EH (cell line): Measurements from ENCODE around the gene FOXP3.
A peak's percentile ranks its signal among the peaks of the same experiment; 100 is the strongest.

Experiments
- DNase-seq: peaks from one replicate; pipeline ENCODE4 v3.0.0-alpha.2; 2015; ENCODE audit warnings: low read depth

Gene FOXP3

GRCh38 chrX:49250066-49250465 lies 14.4 kb downstream of the FOXP3 start:
- no peak for DNase-seq

- DNase-seq, result no peak
These were observed 14.9 kb downstream of the FOXP3 start for GRCh38 chrX:49249616-49250015.

GRCh38 chrX:49249071-49249470 lies 15.4 kb downstream of the FOXP3 start:
- DNase-seq, result no peak

GRCh38 chrX:49247916-49248811 lies 16.3 kb downstream of the FOXP3 start:
- no peak for DNase-seq

- no peak for DNase-seq
These were observed 17.2 kb downstream of the FOXP3 start for GRCh38 chrX:49247346-49247745.

- no peak for DNase-seq
These were observed 18.0 kb downstream of the FOXP3 start for GRCh38 chrX:49246541-49246940.

GRCh38 chrX:49244207-49244606 lies 20.3 kb downstream of the FOXP3 start:
- DNase-seq, result no peak

- no peak for DNase-seq
These were observed 21.3 kb downstream of the FOXP3 start for GRCh38 chrX:49243166-49243565.

GRCh38 chrX:49242545-49243066 lies 21.9 kb downstream of the FOXP3 start:
- DNase-seq, result peak; percentile 1

GRCh38 chrX:49238735-49239134 lies 25.8 kb downstream of the FOXP3 start:
- DNase-seq, result no peak

GRCh38 chrX:49237060-49237459 lies 27.4 kb downstream of the FOXP3 start:
- DNase-seq, result no peak

- DNase-seq, result no peak
These were observed 30.5 kb downstream of the FOXP3 start for GRCh38 chrX:49233887-49234555.

- no peak for DNase-seq
These were observed 31.3 kb downstream of the FOXP3 start, which contains the start of gene CACNA1F for GRCh38 chrX:49233176-49233575. Gene CACNA1F (minus strand): TSS chrX:49233340. CDS start chrX:49233309, 31 bp downstream.

- no peak for DNase-seq
These were observed 32.0 kb downstream of the FOXP3 start for GRCh38 chrX:49232525-49232924.

- no peak for DNase-seq
These were observed 33.0 kb downstream of the FOXP3 start for GRCh38 chrX:49231333-49232000.

- DNase-seq, result no peak
These were observed 33.8 kb downstream of the FOXP3 start for GRCh38 chrX:49230500-49231232.

GRCh38 chrX:49228185-49228584 lies 36.3 kb downstream of the FOXP3 start:
- DNase-seq, result no peak

GRCh38 chrX:49227726-49228125 lies 36.8 kb downstream of the FOXP3 start:
- DNase-seq, result no peak

- DNase-seq, result no peak
These were observed 37.6 kb downstream of the FOXP3 start for GRCh38 chrX:49226946-49227345.

GRCh38 chrX:49225858-49226257 lies 38.7 kb downstream of the FOXP3 start:
- no peak for DNase-seq

GRCh38 chrX:49221868-49222267 lies 42.6 kb downstream of the FOXP3 start:
- DNase-seq, result no peak

- DNase-seq, result no peak
These were observed 44.4 kb downstream of the FOXP3 start for GRCh38 chrX:49220100-49220499.
